ENCODE results near the gene CCM2L. TPM values are rescaled to one million over a fixed set of nuclear protein-coding genes. Genes with fewer than 3 reads are reported as not detected.

The CCM2L gene
- total RNA-seq, 1 experiment from 2014 or later, result 0.32 TPM

GRCh38 chr20:32007787-32008616 is 2.2 kb upstream of the CCM2L start:
- no peak for DNase-seq
- Mint-ChIP-seq H3K27ac (ENCODE audit: unreplicated experiment) (no peak overlapping the region), H3K9me3 (ENCODE audit: unreplicated experiment) (no peaks in the 10 kb centered on the region), H3K4me3 (ENCODE audit: unreplicated experiment) (no peak overlapping the region), H3K4me1 (ENCODE audit: low read depth, unreplicated experiment) (peaks cover 7% of the 10 kb centered on the region), H3K27me3 (ENCODE audit: insufficient read depth, unreplicated experiment) (peaks cover 18% of the 10 kb centered on the region), H3K36me3 (ENCODE audit: insufficient read depth, unreplicated experiment) (no peaks in the 10 kb centered on the region)
- intact Hi-C loops (cut with micrococcal nuclease; ENCODE audit: unreplicated experiment), result no loop called here
- H3K4me3 ChIP-seq (ENCODE audit: low read depth, low read length), result no peak overlapping the region
- H3K9me3 ChIP-seq, result no peaks in the 10 kb centered on the region
- H3K36me3 ChIP-seq (ENCODE audit: control insufficient read depth, insufficient read depth, low read length), result no peaks in the 10 kb centered on the region
- no peak for TF ChIP-seq CTCF (IDR thresholded peaks at IDR 0.05; ENCODE audit: insufficient read depth in 1 of 2, low read depth in 1 of 2, low read length in 1 of 2, severe bottlenecking in 1 of 2, unreplicated experiment in 1 of 2)
- BruUV-seq (replicated peaks), result no TSS peak
- ChIA-PET POLR2A (no interaction called here), CTCF (interaction anchor here (0.6 to 2.5 kb wide), 4 partner anchors 10 to 30 kb away, joined by 3 to 13 read pairs (median 4); no protein-coding TSS in a partner anchor)
- no peaks in the 10 kb centered on the region for H3K4me1 ChIP-seq
- H3K27me3 ChIP-seq (replicated peaks; ENCODE audit: control insufficient read depth, insufficient read depth, low read length), result 0 out of 2 replicates have a peak, but pooled peaks cover 2% of the 10 kb centered on the region

- Histone ChIP-seq H3K27me3 (replicated peaks; ENCODE audit: control insufficient read depth, insufficient read depth, low read length) (peaks cover 4% of the 10 kb centered on the region; the same call in 1 of the 2 replicates), H3K36me3 (ENCODE audit: control insufficient read depth, insufficient read depth, low read length) (no peaks in the 10 kb centered on the region), H3K4me3 (ENCODE audit: low read depth, low read length) (no peak overlapping the region), H3K4me1 (no peaks in the 10 kb centered on the region), H3K9me3 (no peaks in the 10 kb centered on the region)
- ChIA-PET POLR2A (no interaction called here), CTCF (interaction anchor here (0.6 to 2.5 kb wide), 3 partner anchors 8 to 130 kb away, joined by 3 to 13 read pairs (median 7); no protein-coding TSS in a partner anchor)
- no peak overlapping the region for H3K27ac Mint-ChIP-seq (ENCODE audit: unreplicated experiment)
- no peak for TF ChIP-seq CTCF (IDR thresholded peaks at IDR 0.05; ENCODE audit: insufficient read depth in 1 of 2, low read depth in 1 of 2, low read length in 1 of 2, severe bottlenecking in 1 of 2, unreplicated experiment in 1 of 2)
- intact Hi-C loops (cut with micrococcal nuclease; ENCODE audit: unreplicated experiment), result no loop called here
- H3K4me1 Mint-ChIP-seq (ENCODE audit: low read depth, unreplicated experiment), result peaks cover 7% of the 10 kb centered on the region
- peaks cover 18% of the 10 kb centered on the region for H3K27me3 Mint-ChIP-seq (ENCODE audit: insufficient read depth, unreplicated experiment)
- no peak overlapping the region for H3K4me3 Mint-ChIP-seq (ENCODE audit: unreplicated experiment)
- no peak for DNase-seq
- no TSS peak for BruUV-seq (replicated peaks)
- H3K36me3 Mint-ChIP-seq (ENCODE audit: insufficient read depth, unreplicated experiment), result no peaks in the 10 kb centered on the region
- no peaks in the 10 kb centered on the region for H3K9me3 Mint-ChIP-seq (ENCODE audit: unreplicated experiment)
Measured at GRCh38 chr20:32009564-32009963, 674 bp upstream of the CCM2L start.

- no peaks in the 10 kb centered on the region for H3K9me3 ChIP-seq
- TF ChIP-seq CTCF (IDR thresholded peaks at IDR 0.05; ENCODE audit: insufficient read depth in 1 of 2, low read depth in 1 of 2, low read length in 1 of 2, severe bottlenecking in 1 of 2, unreplicated experiment in 1 of 2), result no peak
- Mint-ChIP-seq H3K4me3 (ENCODE audit: unreplicated experiment) (no peak overlapping the region), H3K4me1 (ENCODE audit: low read depth, unreplicated experiment) (peaks cover 7% of the 10 kb centered on the region), H3K9me3 (ENCODE audit: unreplicated experiment) (no peaks in the 10 kb centered on the region), H3K36me3 (ENCODE audit: insufficient read depth, unreplicated experiment) (no peaks in the 10 kb centered on the region), H3K27ac (ENCODE audit: unreplicated experiment) (no peak overlapping the region), H3K27me3 (ENCODE audit: insufficient read depth, unreplicated experiment) (peaks cover 22% of the 10 kb centered on the region)
- no peak for DNase-seq
- H3K27me3 ChIP-seq (replicated peaks; ENCODE audit: control insufficient read depth, insufficient read depth, low read length), result peaks cover 4% of the 10 kb centered on the region; the same call in 1 of the 2 replicates
- no TSS peak for BruUV-seq (replicated peaks)
- H3K4me3 ChIP-seq (ENCODE audit: low read depth, low read length), result no peak overlapping the region
- no peaks in the 10 kb centered on the region for H3K4me1 ChIP-seq
- intact Hi-C loops (cut with micrococcal nuclease; ENCODE audit: unreplicated experiment), result no loop called here
- POLR2A ChIA-PET, result no interaction called here
- CTCF ChIA-PET, result no interaction called here
- no peaks in the 10 kb centered on the region for H3K36me3 ChIP-seq (ENCODE audit: control insufficient read depth, insufficient read depth, low read length)
Measured at GRCh38 chr20:32010666-32011065, 428 bp downstream of the CCM2L start.

All from Caco-2 (cell line).